SK-N-DZ (cell line): ENCODE measurements around the gene GPX5.

Experiments
- DNase-seq: peaks from one replicate; pipeline ENCODE4 v3.0.0-alpha.2; 2015; ENCODE audit warnings: low spot score

The GPX5 gene

GRCh38 chr6:28555136-28555535, 29.5 kb downstream of the GPX5 start:
- no peak for DNase-seq

- no peak for DNase-seq
Measured at GRCh38 chr6:28558629-28559028, 32.9 kb downstream of the GPX5 start.

DNA sequence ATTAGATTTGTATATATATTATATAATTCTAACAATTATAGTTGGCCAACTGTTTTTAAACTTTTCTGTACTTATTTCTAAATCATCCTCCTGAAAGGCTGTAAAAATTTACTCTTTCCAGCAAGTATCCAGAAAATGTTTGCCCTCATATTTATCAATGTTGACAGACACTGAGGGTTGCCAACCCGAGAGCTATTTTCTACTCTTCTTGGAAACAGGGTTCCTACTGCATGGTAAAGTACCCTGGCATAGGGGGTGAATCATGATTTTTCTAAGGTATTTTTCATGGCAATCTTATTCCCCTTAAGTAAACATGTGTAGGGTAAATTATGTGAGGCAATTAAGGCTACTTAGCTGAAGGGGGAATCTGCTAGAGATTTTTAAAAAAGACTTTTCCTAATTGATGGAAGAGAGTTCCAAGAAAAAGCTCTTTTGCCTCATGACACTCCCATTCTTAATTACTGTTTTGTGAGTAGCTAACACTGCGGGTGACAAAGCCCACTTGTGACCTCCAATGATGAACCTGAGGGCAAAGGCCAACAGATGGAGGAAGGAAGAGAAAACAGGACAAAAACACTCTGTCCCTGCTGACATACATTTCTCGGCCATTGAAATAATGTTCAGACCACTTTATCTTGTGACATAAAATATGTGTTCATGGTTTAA, 37.9 kb downstream of the GPX5 start:
- no peak for DNase-seq

DNA sequence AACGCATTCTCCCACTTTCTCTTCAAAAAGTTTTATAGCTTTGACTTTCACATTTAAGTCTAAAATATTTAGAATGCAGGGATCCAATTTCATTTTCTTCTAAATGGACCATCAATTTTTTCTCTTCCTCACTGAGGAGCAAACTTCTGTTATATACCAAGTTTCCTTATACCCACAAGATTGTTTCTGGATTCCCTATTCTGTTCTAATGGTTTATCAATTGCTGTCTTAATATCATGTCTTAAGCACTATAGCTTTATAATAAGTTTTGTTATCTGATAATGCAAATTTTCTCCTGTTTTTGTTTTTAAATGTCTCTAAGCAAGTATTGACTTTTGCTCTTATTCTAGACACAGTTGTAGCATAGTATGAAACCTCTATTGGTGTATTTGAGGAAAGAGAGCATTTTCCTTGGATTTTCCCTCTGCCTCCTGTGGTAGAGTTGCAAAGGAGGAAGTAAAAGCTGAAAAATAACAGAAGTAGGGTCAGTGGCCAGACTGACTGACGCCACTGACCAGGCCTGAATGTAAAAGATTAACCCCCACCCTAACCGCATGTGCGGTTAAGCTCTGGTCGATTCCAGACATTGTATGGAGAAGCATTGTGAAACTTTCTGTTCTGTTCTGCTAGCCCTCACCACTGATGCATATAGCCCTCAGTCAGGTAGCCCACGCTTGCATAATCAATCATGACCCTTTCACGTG, 40.3 kb downstream of the GPX5 start:
- DNase-seq: no peak

DNA sequence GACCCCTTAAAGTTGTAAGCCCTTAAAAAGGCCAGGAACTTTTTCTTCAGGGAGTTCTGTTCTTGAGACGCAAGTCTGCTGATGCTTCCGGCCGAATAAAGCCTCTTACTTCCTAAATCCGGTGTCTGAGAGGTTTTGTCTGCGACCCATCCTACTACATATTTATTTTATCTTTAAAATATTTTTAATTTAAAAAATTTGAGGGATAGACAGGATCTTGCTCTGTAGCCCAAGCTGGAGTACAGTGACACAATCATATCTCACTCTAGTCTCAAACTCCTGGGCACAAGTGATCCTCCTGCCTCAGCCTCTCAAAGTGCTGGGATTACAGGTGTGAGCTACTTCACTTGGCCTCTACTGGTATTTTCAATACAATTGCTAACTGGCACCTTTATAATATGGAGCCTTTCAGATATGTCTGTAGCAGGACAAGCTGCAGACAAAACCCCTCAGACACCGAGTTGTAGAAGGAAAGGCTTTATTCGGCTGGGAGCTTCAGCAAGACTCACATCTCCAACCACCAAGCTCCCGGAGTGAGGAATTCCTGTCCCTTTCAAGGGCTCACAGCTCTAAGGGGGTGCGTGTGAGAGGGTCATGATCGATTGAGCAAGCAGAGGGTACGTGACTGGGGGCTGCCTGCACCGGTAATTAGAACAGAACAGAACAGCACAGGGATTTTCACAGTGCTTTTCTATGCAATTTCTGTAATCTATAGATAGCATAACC, 41.0 kb downstream of the GPX5 start:
- no peak for DNase-seq

GRCh38 chr6:28567506-28567905, 41.8 kb downstream of the GPX5 start:
- no peak for DNase-seq

DNA sequence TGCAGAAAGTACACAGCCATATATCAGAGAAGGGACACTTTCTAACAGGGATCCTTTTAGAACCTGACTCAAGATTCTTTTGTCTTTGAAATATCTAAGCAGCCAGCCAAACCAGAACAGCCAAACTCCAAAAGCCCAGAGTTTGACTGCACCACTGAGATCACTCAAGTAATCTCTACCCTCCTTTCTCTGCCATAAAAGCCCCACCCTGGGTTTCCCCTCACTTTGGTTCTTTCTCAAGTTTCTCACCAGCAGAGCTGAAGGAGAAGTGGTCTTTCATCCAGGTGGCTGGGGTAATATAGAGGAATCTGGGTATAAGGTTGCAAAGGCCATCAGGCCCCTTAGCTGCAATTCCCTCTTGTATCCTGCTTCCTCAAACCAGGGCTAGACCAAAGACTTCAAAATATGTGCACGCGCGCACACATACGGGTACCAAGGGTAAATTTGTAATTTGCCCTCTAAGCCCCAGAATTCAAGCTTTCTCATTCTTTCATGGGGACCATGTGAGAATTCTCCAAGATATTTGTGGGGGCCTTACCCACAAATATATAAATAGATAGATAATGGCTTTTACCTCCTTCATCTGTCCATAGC, 42.9 kb downstream of the GPX5 start:
- no peak for DNase-seq

DNA sequence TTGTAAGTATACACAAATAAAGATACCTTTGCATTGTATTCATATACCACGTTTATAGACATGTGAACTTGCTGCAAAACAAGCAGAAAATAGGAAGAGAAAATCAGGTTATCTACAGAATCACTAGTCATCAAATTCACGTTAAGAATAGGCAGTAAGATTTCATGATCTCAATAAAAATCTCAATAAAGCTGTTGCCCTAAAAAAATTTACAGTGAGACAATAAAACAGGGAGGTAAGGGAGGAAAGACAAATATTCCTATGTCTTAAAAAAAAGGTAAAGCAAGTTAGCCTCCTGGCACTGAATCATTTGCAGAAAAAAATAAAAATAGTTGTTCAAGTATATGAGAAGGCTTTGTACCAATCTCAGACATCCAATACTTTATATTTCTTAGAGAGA, 44.1 kb downstream of the GPX5 start:
- DNase-seq: no peak

GRCh38 chr6:28580475-28580874, 54.8 kb downstream of the GPX5 start:
- DNase-seq: no peak

GRCh38 chr6:28583463-28583862, 57.8 kb downstream of the GPX5 start:
- DNase-seq: no peak
